Measurements from ENCODE around the gene COL13A1. TPM values are rescaled to one million over a fixed set of nuclear protein-coding genes. Genes with fewer than 3 reads are reported as not detected.
A peak's percentile ranks its signal among the peaks of the same experiment; 100 is the strongest.

The COL13A1 gene
- total RNA-seq, 3 donors from 2014 or later (not counting 1 experiment from before 2014, with no cell fraction given): 5.2 to 22.0 (median 10.3) TPM

GRCh38 chr10:69800109-69800508 is 1.6 kb upstream of the COL13A1 start:
- 50% methylated on average over 3 of the region's 3 CpGs for WGBS (ENCODE audit: insufficient coverage)
- DNase-seq (peak in 1 of 2 donors; percentile 16), ATAC-seq (no peak)
- H3K9me3 Mint-ChIP-seq: no peaks in the 10 kb centered on the region
- peaks cover 7 to 15% of the 10 kb centered on the region in 2 donors for H3K27me3 Mint-ChIP-seq (ENCODE audit: low read depth in 2 of 2)
- Histone ChIP-seq H3K4me3 (ENCODE audit: low read length) (no peak overlapping the region), H3K36me3 (ENCODE audit: control insufficient read depth, insufficient read depth, low read length) (no peaks in the 10 kb centered on the region), H3K4me1 (ENCODE audit: control insufficient read depth, insufficient read depth, low read length) (peaks cover 19% of the 10 kb centered on the region), H3K27ac (ENCODE audit: low read length) (no peak overlapping the region), H3K9me3 (ENCODE audit: control insufficient read depth, insufficient read depth, low read length) (no peaks in the 10 kb centered on the region), H3K27me3 (ENCODE audit: control insufficient read depth, insufficient read depth, low read length) (peaks cover 22% of the 10 kb centered on the region)
- TF ChIP-seq CTCF (IDR thresholded peaks at IDR 0.05): no peak
- H3K27ac Mint-ChIP-seq: no peak overlapping the region
- no peaks in the 10 kb centered on the region for H3K36me3 Mint-ChIP-seq
- H3K4me3 Mint-ChIP-seq: no peak overlapping the region
- peaks cover 26 to 42% of the 10 kb centered on the region in 2 donors for H3K4me1 Mint-ChIP-seq
- intact Hi-C loops (cut with micrococcal nuclease): loop anchor here (5.0 kb wide), 1 partner anchor 37 kb away; no protein-coding TSS in a partner anchor

GRCh38 chr10:69800665-69801064 is 1.0 kb upstream of the COL13A1 start:
- Histone ChIP-seq H3K36me3 (ENCODE audit: control insufficient read depth, insufficient read depth, low read length) (no peaks in the 10 kb centered on the region), H3K9me3 (ENCODE audit: control insufficient read depth, insufficient read depth, low read length) (no peaks in the 10 kb centered on the region), H3K4me1 (ENCODE audit: control insufficient read depth, insufficient read depth, low read length) (peaks cover 19% of the 10 kb centered on the region), H3K27me3 (ENCODE audit: control insufficient read depth, insufficient read depth, low read length) (peaks cover 22% of the 10 kb centered on the region), H3K27ac (ENCODE audit: low read length) (no peak overlapping the region), H3K4me3 (ENCODE audit: low read length) (no peak overlapping the region)
- Mint-ChIP-seq H3K4me1 (peaks cover 26 to 47% of the 10 kb centered on the region in 2 donors), H3K27me3 (ENCODE audit: low read depth in 2 of 2) (peaks cover 7 to 15% of the 10 kb centered on the region in 2 donors), H3K36me3 (no peaks in the 10 kb centered on the region), H3K27ac (peak overlapping the region in 1 of 2 donors; percentile 88), H3K4me3 (peak overlapping the region; percentile 94), H3K9me3 (no peaks in the 10 kb centered on the region)
- 64% methylated on average over 2 of the region's 2 CpGs for WGBS (ENCODE audit: insufficient coverage)
- TF ChIP-seq CTCF (IDR thresholded peaks at IDR 0.05): no peak
- DNase-seq: no peak
- intact Hi-C loops (cut with micrococcal nuclease): loop anchor here (5.0 kb wide), 1 partner anchor 37 kb away; no protein-coding TSS in a partner anchor
- no peak for ATAC-seq

- peaks cover 22% of the 10 kb centered on the region for H3K27me3 ChIP-seq (ENCODE audit: control insufficient read depth, insufficient read depth, low read length)
- Mint-ChIP-seq H3K4me3 (peak overlapping the region; percentile 94), H3K36me3 (no peaks in the 10 kb centered on the region), H3K27me3 (ENCODE audit: low read depth in 2 of 2) (peaks cover 7 to 15% of the 10 kb centered on the region in 2 donors), H3K4me1 (peaks cover 26 to 51% of the 10 kb centered on the region in 2 donors), H3K27ac (peak overlapping the region; percentile 42 to 88), H3K9me3 (no peaks in the 10 kb centered on the region)
- intact Hi-C loops (cut with micrococcal nuclease): loop anchor here (5.0 kb wide), 1 partner anchor 36 kb away; no protein-coding TSS in a partner anchor
- ATAC-seq: peak; percentile 68 to 80 (median 75)
- peak overlapping the region; percentile 45 for H3K4me3 ChIP-seq (ENCODE audit: low read length)
- no peak overlapping the region for H3K27ac ChIP-seq (ENCODE audit: low read length)
- DNase-seq: peak; percentile 29 to 57
- 13% methylated on average over 8 of the region's 8 CpGs for WGBS (ENCODE audit: insufficient coverage)
- TF ChIP-seq CTCF (IDR thresholded peaks at IDR 0.05): peak; percentile 69
- no peaks in the 10 kb centered on the region for H3K36me3 ChIP-seq (ENCODE audit: control insufficient read depth, insufficient read depth, low read length)
- no peaks in the 10 kb centered on the region for H3K9me3 ChIP-seq (ENCODE audit: control insufficient read depth, insufficient read depth, low read length)
- peaks cover 19% of the 10 kb centered on the region for H3K4me1 ChIP-seq (ENCODE audit: control insufficient read depth, insufficient read depth, low read length)
Observed at GRCh38 chr10:69801094-69801433, 642 bp upstream of the COL13A1 start.

Data from natural killer cell (primary cell).